ENCODE data around the gene INPP4A.

INPP4A gene

DNA sequence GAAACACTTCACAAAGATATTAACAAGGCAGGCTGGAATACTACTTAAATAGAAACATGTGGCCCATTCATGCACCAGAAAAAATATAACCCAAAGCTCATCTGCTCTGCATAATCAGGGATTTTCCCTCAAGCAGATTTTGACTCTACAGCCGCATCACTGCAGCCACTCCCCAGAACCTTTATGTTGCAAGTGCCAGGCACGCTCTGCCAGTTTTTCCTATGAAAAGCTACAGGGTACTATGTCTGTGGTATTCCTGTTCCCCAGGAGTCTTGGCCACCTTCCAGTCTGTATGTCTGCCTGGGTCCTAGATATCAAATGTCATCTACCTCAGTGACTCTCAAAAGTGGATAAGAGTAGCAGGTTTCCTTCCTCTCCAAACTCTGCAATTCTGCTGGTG is 159.9 kb downstream of the INPP4A start:
- no peak for DNase-seq

GRCh38 chr2:98605076-98605475 is 160.4 kb downstream of the INPP4A start:
- no peak for DNase-seq

GRCh38 chr2:98606431-98606830 is 161.8 kb downstream of the INPP4A start:
- no peak for DNase-seq

DNA sequence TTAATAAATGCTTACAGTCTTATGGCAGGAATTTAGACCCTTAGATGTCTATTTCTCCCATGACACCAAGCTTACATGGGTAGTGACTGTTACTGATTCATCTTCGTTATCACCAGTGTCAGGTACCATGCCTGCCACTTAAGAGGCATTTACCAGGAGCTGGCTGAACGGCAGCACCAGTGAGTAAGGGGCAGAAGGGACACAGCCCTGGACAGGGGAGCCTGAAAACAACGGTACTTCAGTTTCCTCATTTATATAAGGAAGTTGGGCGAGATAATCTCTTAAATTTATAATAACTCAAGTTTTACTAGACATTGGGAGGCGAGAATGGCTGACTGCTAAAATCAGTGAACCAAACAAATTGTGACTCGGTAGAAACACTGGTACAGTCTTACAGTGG is 162.4 kb downstream of the INPP4A start:
- no peak for DNase-seq

- no peak for DNase-seq
These were observed 163.1 kb downstream of the INPP4A start for GRCh38 chr2:98607741-98608115.

- peak; percentile 94 for DNase-seq
These were observed 163.7 kb downstream of the INPP4A start, which contains the start of the genes COA5 and UNC50 for GRCh38 chr2:98608116-98608961. TSS of gene COA5 (minus strand) at chr2:98608512. CDS start at chr2:98608405, 107 bp downstream. TSS of gene UNC50 (plus strand) at chr2:98608589. CDS start at chr2:98609760, 1,171 bp downstream.

DNA sequence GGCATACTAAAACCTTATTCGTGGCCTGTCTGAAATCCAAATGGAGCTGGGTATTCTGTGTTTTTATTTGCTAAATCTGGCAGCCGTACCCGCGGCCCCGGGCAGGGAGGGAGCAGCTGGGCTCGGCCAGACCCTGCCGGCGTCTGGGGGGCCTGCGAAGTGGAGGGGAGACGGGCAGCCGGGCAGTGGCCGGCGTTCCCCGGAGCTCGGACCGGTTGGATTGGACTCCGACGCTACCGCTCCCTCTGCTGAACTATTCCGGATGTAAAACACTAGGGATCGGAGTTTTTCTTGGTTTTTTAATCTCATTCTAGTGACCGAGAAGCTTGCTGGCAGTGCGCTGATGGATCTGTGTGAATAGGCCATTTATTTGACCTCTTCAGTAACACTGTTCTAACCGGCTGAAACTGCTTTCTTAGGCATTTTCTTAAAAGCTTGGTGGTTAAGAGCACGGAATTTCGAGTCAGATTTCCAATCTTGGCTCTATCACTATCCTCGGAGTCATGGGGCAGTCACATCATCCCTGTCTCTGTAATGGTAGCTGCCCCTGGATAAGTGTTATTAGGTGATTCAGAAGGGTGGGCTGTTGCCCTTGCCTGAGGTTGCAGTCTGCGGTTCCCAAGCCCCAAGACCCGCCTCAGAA is 164.4 kb downstream of the INPP4A start:
- DNase-seq, result no peak

- DNase-seq, result no peak
These were observed 169.5 kb downstream of the INPP4A start for GRCh38 chr2:98614024-98614739.

DNA sequence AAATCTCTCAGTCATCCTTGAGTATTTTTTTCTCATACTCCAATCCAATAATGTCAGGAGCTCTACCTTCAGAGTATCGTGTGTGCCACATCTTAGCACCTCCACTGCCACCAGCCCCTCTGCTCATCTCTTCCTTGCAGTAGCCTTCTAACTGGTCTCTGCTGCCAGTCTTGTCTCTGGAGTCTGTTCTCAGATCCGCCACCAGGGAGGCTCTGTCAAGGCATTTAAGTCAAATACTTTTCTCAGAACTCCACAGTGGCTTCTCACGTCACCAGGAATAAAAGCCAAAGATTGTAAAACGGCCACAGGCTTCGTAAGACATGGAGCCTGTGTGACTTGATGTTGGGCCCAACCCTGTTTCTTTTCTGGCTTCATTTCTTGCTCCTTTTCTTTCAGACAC is 170.8 kb downstream of the INPP4A start:
- DNase-seq, result no peak

DNA sequence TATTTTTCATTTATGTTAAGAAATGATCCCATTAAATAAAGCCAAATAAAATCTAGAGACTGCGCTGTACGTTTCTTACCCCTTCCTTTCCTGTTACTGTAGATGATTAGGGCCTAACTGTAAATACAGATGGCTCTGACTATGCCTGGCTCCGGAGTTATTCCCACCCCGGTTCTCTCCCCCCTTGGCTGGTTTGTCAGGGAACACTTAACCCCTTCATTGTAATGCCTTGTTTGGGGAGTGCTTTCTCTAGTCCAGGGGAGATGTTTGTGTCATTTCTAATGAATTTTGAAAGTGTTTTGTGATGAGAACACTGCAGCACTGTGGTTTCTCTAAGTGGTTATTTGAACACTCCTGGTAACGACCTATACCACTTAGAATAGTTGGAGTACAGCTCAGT is 172.5 kb downstream of the INPP4A start:
- DNase-seq, result no peak

DNA sequence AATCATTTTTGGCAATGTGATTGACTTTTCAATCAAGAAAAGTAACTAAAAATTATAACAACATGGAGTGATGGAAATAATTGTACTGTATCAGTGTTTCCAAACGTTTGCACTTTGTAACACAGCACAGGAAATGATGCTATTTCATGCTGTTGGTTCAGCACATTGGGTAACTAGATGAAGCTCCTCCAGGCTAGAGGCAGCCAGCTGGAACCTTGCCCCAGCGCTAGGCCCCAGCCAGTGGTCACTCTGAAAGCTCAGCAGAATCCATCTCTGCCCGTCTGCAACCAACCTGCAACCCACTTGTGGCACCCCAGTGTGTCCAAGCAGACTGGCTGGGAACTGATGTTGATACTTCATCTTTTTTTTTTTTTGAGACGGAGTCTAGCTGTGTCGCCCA is 179.0 kb downstream of the INPP4A start:
- DNase-seq, result no peak

DNA sequence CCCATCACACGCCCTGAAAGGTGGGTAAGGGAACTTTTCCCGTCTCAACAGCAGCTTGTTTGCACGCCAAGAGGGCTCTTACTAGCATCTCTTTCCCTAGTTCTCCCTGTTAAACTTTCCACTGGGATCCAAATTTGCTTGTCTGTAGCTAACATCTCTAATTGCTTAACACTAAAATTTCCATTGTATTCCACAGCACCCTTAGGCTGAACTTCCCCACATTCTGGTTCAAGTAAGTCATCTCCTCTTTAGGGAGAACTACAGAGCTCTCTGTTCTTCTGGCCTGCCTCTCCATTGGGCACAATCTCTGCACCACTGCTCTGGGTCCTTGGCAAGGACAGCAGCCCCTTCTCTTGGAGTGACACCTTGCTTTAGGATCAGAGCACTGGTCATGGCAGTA is 187.7 kb downstream of the INPP4A start:
- DNase-seq, result no peak

- DNase-seq, result peak; percentile 56
These were observed 189.9 kb downstream of the INPP4A start for GRCh38 chr2:98634406-98635092.

- DNase-seq, result peak; percentile 51
These were observed 192.9 kb downstream of the INPP4A start for GRCh38 chr2:98637401-98638147.

GRCh38 chr2:98643496-98644100 is 198.9 kb downstream of the INPP4A start:
- no peak for DNase-seq
